GM12878 (cell line): Measurements from ENCODE around the gene CCDC197. TPM values are rescaled to one million over a fixed set of nuclear protein-coding genes. Genes with fewer than 3 reads are reported as not detected.

ENCODE experiments used
- ATAC-seq: fragments of 200-7000 bp; cut with Tn5 transposase; 3 replicates; pipeline ENCODE4 v1.9.1; 2020; ENCODE audit warnings: mild to moderate bottlenecking, moderate library complexity
- BruUV-seq: library from RNA; stranded (reverse); fragments of 400-500 nt; replicated peaks from 2 replicates; lab custom pipeline; 2021; lab: Mats Ljungman, UMichigan
- CTCF ChIA-PET: fragments of 300-600 bp; sonication (Branson Sonifier 250); formaldehyde crosslinking; extraction: SDS; loops from one replicate; lab custom pipeline; 2021; ENCODE audit warnings: inconsistent platforms; lab: Yijun Ruan, JAX
- POLR2A ChIA-PET: fragments of 350-600 bp; formaldehyde crosslinking; extraction: SDS; loops from one replicate; lab custom pipeline; 2021; ENCODE audit warnings: inconsistent platforms; lab: Charles Lee
- RAD21 ChIA-PET: fragments of 300-600 bp; sonication (Branson Sonifier 250); formaldehyde crosslinking; loops from one replicate; lab custom pipeline; 2023; ENCODE audit warnings: antibody characterized with exemption; ENCODE audit not compliant: unreplicated experiment; lab: Charles Lee
- SMC1A ChIA-PET: fragments of 300-600 bp; sonication (Branson Sonifier 250); formaldehyde crosslinking; loops from one replicate; lab custom pipeline; 2023; ENCODE audit not compliant: unreplicated experiment, uncharacterized antibody; lab: Charles Lee
- DNase-seq: peaks from one replicate; pipeline ENCODE4 v3.0.0-alpha.2; 2011; ENCODE audit warnings: low read depth, low spot score
- FAIRE-seq: peaks from 3 replicates; lab custom pipeline; 2011; peaks lifted over from hg19 to GRCh38; lab: Jason Lieb, UNC
- H2AFZ ChIP-seq: 2 replicates; pipeline ENCODE4 v1.6.0; 2011; ENCODE audit warnings: low read depth, low read length, control low read depth; ENCODE audit not compliant: control insufficient read depth
- H3K27ac ChIP-seq: 2 replicates; pipeline ENCODE4 v1.5.1; 2011; ENCODE audit warnings: control low read depth; ENCODE audit not compliant: control insufficient read depth, insufficient read depth
- H3K27me3 ChIP-seq, 2 experiments: replicated peaks in 1 of 2; 2 replicates each; pipeline versions ENCODE4 v1.6.0 to v1.6.1; 2011; ENCODE audit warnings: low read length in 1 of 2; ENCODE audit not compliant: control insufficient read depth in 2 of 2, insufficient read depth in 2 of 2
- H3K36me3 ChIP-seq, 2 experiments: 2 replicates each; pipeline ENCODE4 v1.5.1; 2011; ENCODE audit warnings: low read length in 1 of 2; ENCODE audit not compliant: control insufficient read depth in 2 of 2, insufficient read depth in 2 of 2
- H3K4me1 ChIP-seq: 2 replicates; pipeline ENCODE4 v1.6.1; 2011; ENCODE audit warnings: mild to moderate bottlenecking, low read length, moderate library complexity, mixed read lengths; ENCODE audit not compliant: control insufficient read depth, insufficient read depth
- H3K4me2 ChIP-seq: 2 replicates; pipeline ENCODE4 v1.6.0; 2011; ENCODE audit warnings: control low read depth; ENCODE audit not compliant: control insufficient read depth, insufficient read depth
- H3K4me3 ChIP-seq: fragments of 200-600 bp; sonication (generic); 2 replicates; pipeline ENCODE4 v1.5.1; 2016
- H3K79me2 ChIP-seq: 2 replicates; pipeline ENCODE4 v1.6.0; 2011; ENCODE audit warnings: low read length; ENCODE audit not compliant: control insufficient read depth, insufficient read depth
- H3K9ac ChIP-seq: 2 replicates; pipeline ENCODE4 v1.8.0; 2011; ENCODE audit warnings: low read length, control low read depth, mixed read lengths; ENCODE audit not compliant: control insufficient read depth, insufficient read depth
- H3K9me3 ChIP-seq: replicated peaks from 3 replicates; pipeline ENCODE4 v1.5.1; 2011; ENCODE audit warnings: mild to moderate bottlenecking, low read length; ENCODE audit not compliant: control insufficient read depth, insufficient read depth
- H4K20me1 ChIP-seq: 2 replicates; pipeline ENCODE4 v1.6.0; 2011; ENCODE audit not compliant: control insufficient read depth, insufficient read depth
- ASH2L ChIP-seq: fragments of 300-600, 200-600 bp; sonication (generic); IDR thresholded peaks from 2 replicates; pipeline ENCODE4 v1.6.1; 2017; ENCODE audit warnings: low read depth, mild to moderate bottlenecking, borderline replicate concordance
- BACH1 ChIP-seq: fragments of 450-650 bp; IDR thresholded peaks from 2 replicates; pipeline ENCODE4 v1.6.1; 2017; ENCODE audit warnings: mild to moderate bottlenecking, borderline replicate concordance
- NBN ChIP-seq: fragments of 450-650 bp; IDR thresholded peaks from 2 replicates; pipeline ENCODE4 v1.6.1; 2016
- NR2F1 ChIP-seq: fragments of 450-650 bp; conservative IDR thresholded peaks from 2 replicates; pipeline ENCODE4 v1.6.1; 2017; ENCODE audit warnings: mild to moderate bottlenecking
- ZNF217 ChIP-seq: fragments of 450-650 bp; IDR thresholded peaks from 2 replicates; pipeline ENCODE4 v1.6.1; 2017; ENCODE audit warnings: antibody characterized with exemption, mild to moderate bottlenecking
- WGBS: methylation state at CpG from one replicate; pipeline ENCODE4 v1.1.6; 2016; ENCODE audit warnings: low lambda C conversion rate; ENCODE audit not compliant: insufficient replicate concordance, insufficient coverage; ENCODE audit errors: missing lambda C conversion rate; 5-methylcytosine and 5-hydroxymethylcytosine counted together
- in situ Hi-C: fragments of 300-500 bp; cut with MboI; formaldehyde crosslinking; loops from 9 replicates; pipeline ENCODE4 v1.14.3; 2018; ENCODE audit warnings: mixed read lengths
- intact Hi-C: fragments of 100-400 bp; cut with micrococcal nuclease; formaldehyde crosslinking; loops from one replicate; pipeline ENCODE4 v1.14.2; 2022; ENCODE audit not compliant: unreplicated experiment
- polyA plus RNA-seq, 11 experiments: library from polyadenylated mRNA; depleted of rRNA in 4 of 11; unstranded in 6 of 11; stranded (reverse) in 5 of 11; fragments of >200 nt; fragmentation: Nextera tagmentation in 4 of 11; fragmentation: Illumina TruSeq in 1 of 11; extraction: Ambion mirVana in 4 of 11; extraction: Trizol in 1 of 11; gene quantifications; 1 replicate in 1 of 11; 2 replicates in 10 of 11; pipeline versions ENCODE4 v1.2.1 to v1.2.3, GENCODE V29; 2011 to 2016; ENCODE audit warnings: inconsistent platforms in 2 of 11, missing spikeins in 2 of 11, low read depth in 1 of 11
- total RNA-seq, 4 experiments: library from RNA; depleted of rRNA in 3 of 4; stranded (reverse); fragments of >200 nt in 3 of 4; fragmentation: Illumina TruSeq in 1 of 4; extraction: Trizol in 1 of 4; gene quantifications; 2 replicates each; pipeline versions ENCODE4 v1.2.1 to v1.2.3, GENCODE V29; 2013 to 2021
- TF ChIP-seq, protein P1 (sequence below): fragments of 450-650 bp; conservative IDR thresholded peaks from 2 replicates; pipeline ENCODE4 v1.6.1; 2017; ENCODE audit warnings: mild to moderate bottlenecking, moderate library complexity

The CCDC197 gene
- total and polyA plus RNA-seq, 10 of the 15 experiments (the other 5 are each of a cell fraction or from before 2014, with no cell fraction given), result 0.12 TPM; not detected in 9

DNA sequence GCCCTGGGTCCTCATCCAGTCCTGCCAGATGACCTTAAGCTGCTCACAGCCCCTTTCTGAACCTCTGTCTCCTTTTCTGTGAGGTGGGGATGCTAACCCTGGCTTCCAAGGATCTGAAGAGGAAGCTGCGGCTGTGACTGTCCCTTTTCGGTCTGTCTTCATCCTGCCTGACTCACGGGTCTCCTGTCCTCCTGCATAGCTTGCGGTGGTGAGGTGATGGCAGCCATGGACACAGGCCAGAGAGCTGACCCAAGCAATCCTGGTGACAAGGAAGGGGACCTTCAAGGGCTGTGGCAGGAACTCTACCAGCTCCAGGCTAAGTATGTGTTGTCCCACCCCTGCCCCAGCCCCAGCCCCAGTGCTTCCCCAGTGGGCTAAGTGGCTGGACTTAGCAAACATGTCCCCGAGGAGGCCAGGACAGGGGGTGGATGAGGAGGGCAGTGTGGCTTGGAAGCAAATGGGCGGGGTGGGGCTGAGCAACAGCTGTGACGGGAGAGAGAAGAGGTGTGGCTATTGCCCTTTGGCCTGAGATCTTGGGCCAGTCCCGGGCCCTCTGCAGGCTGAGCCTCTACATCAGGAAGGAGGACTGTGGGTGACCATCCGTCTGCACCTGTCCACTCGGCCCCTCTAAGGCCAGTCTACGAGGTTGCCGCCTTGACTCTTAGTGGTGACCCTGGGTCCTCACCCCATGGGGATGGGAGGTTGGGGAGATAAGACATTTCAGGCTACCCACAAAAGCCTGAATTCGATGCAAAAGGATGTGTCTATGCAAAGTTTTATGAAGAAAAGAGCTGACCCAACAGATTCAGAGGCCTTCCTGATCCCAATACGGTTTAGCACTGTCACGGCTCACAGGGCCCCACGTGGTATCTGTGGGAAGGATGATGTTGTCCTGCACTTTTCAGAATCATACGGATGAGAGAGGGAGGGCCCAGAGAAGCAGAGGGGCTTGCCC lies 1.1 kb downstream of the CCDC197 start:
- FAIRE-seq, result no peak

More for the DNA sequence above, 1.1 kb downstream of the CCDC197 start:
- no peak overlapping the region for H3K4me3 ChIP-seq
- H3K9me3 ChIP-seq, result no peaks in the 10 kb centered on the region
- no peak overlapping the region for H3K4me2 ChIP-seq
- ChIA-PET RAD21 (interaction anchor here (1.3 to 9.3 kb wide), 10 partner anchors 12 to 58 kb away, joined by 3 to 344 read pairs (median 24); partner anchors contain the start of gene ASB2), SMC1A (interaction anchor here (0.6 to 7.3 kb wide), 15 partner anchors 7 to 60 kb away, joined by 3 to 180 read pairs (median 16); partner anchors contain the start of gene ASB2), POLR2A (interaction anchor here (0.6 to 3.4 kb wide), 11 partner anchors 16 to 182 kb away, joined by 3 to 33 read pairs (median 9); no protein-coding TSS in a partner anchor), CTCF (interaction anchor here (0.6 to 16.9 kb wide), 15 partner anchors 7 to 821 kb away, joined by 3 to 541 read pairs (median 9); partner anchors contain the start of gene ASB2)
- no peak for DNase-seq
- intact Hi-C loops, result no loop called here
- H3K9ac ChIP-seq, result no peak overlapping the region
- no peaks in the 10 kb centered on the region for H3K36me3 ChIP-seq
- ATAC-seq, result no peak
- no peak for TF ChIP-seq NR2F1
- no peak for TF ChIP-seq NBN
- TF ChIP-seq BACH1, result no peak
- TF ChIP-seq ASH2L, result no peak
- TF ChIP-seq ZNF217, result no peak
- TF ChIP-seq, protein P1, sequence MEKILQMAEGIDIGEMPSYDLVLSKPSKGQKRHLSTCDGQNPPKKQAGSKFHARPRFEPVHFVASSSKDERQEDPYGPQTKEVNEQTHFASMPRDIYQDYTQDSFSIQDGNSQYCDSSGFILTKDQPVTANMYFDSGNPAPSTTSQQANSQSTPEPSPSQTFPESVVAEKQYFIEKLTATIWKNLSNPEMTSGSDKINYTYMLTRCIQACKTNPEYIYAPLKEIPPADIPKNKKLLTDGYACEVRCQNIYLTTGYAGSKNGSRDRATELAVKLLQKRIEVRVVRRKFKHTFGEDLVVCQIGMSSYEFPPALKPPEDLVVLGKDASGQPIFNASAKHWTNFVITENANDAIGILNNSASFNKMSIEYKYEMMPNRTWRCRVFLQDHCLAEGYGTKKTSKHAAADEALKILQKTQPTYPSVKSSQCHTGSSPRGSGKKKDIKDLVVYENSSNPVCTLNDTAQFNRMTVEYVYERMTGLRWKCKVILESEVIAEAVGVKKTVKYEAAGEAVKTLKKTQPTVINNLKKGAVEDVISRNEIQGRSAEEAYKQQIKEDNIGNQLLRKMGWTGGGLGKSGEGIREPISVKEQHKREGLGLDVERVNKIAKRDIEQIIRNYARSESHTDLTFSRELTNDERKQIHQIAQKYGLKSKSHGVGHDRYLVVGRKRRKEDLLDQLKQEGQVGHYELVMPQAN, result no peak
- H3K79me2 ChIP-seq, result no peaks in the 10 kb centered on the region
- WGBS, result 49% methylated on average over 17 of the region's 17 CpGs
- H3K27ac ChIP-seq, result no peak overlapping the region
- BruUV-seq, result no TSS peak
- H3K27me3 ChIP-seq, result no peaks in the 10 kb centered on the region
- H2AFZ ChIP-seq, result no peak overlapping the region
- peaks cover 26% of the 10 kb centered on the region for H3K4me1 ChIP-seq
- in situ Hi-C loops, result no loop called here
- no peaks in the 10 kb centered on the region for H4K20me1 ChIP-seq
